Neural progenitor cell (in vitro differentiated cells): ENCODE measurements around the gene RAMACL. TPM values are rescaled to one million over a fixed set of nuclear protein-coding genes. Genes with fewer than 3 reads are reported as not detected.
A peak's percentile ranks its signal among the peaks of the same experiment; 100 is the strongest.

Experiments
- DNase-seq: peaks from one replicate; pipeline ENCODE4 v3.0.0-alpha.2; 2016; ENCODE audit warnings: low spot score
- H2AFZ ChIP-seq: fragments of 200-600 bp; sonication (generic); replicated peaks from 2 replicates; pipeline ENCODE4 v1.6.1; 2016; ENCODE audit warnings: antibody characterized with exemption
- H3F3A ChIP-seq: fragments of 200-600 bp; sonication (generic); 2 replicates; pipeline ENCODE4 v1.6.1; 2016; ENCODE audit warnings: antibody characterized with exemption, low read depth
- H3K27ac ChIP-seq: fragments of 200-600 bp; sonication (generic); 2 replicates; pipeline ENCODE4 v1.5.1; 2016; ENCODE audit warnings: mild to moderate bottlenecking
- H3K27me3 ChIP-seq: fragments of 200-600 bp; sonication (generic); 2 replicates; pipeline ENCODE4 v1.6.1; 2016; ENCODE audit warnings: mild to moderate bottlenecking, moderate library complexity
- H3K36me3 ChIP-seq: fragments of 200-600 bp; sonication (generic); 2 replicates; pipeline ENCODE4 v1.5.1; 2016
- H3K4me1 ChIP-seq: fragments of 200-600 bp; sonication (generic); 2 replicates; pipeline ENCODE4 v1.6.1; 2016; ENCODE audit warnings: mixed run types
- H3K4me2 ChIP-seq: fragments of 200-600 bp; sonication (generic); 2 replicates; pipeline ENCODE4 v1.6.1; 2016
- H3K4me3 ChIP-seq: fragments of 200-600 bp; sonication (generic); 2 replicates; pipeline ENCODE4 v1.5.1; 2016
- H3K79me2 ChIP-seq: fragments of 200-600 bp; sonication (generic); 2 replicates; pipeline ENCODE4 v1.6.1; 2016; ENCODE audit warnings: low read depth
- H3K9ac ChIP-seq: fragments of 200-600 bp; sonication (generic); 2 replicates; pipeline ENCODE4 v1.6.1; 2016
- H3K9me3 ChIP-seq: fragments of 200-600 bp; sonication (generic); 2 replicates; pipeline ENCODE4 v1.5.1; 2016; ENCODE audit warnings: low read depth
- H4K20me1 ChIP-seq: fragments of 200-600 bp; sonication (generic); 2 replicates; pipeline ENCODE4 v1.6.1; 2016; ENCODE audit warnings: low read depth
- H3K27ac Mint-ChIP-seq: 3 replicates; pipeline ENCODE4 v1.8.0; 2021; ENCODE audit warnings: mixed read lengths
- H3K27me3 Mint-ChIP-seq: 2 replicates; pipeline ENCODE4 v1.8.0; 2022; ENCODE audit warnings: low read depth, mild to moderate bottlenecking, inconsistent platforms, moderate library complexity, mixed read lengths; ENCODE audit not compliant: insufficient read depth
- H3K36me3 Mint-ChIP-seq: 3 replicates; pipeline ENCODE4 v1.8.0; 2021; ENCODE audit warnings: mixed read lengths
- H3K4me1 Mint-ChIP-seq: 3 replicates; pipeline ENCODE4 v1.8.0; 2021; ENCODE audit warnings: mixed read lengths
- H3K4me3 Mint-ChIP-seq: 3 replicates; pipeline ENCODE4 v1.8.0; 2021; ENCODE audit warnings: mild to moderate bottlenecking, moderate library complexity, mixed read lengths
- H3K9me3 Mint-ChIP-seq: 3 replicates; pipeline ENCODE4 v1.8.0; 2020; ENCODE audit warnings: mixed read lengths
- CTCF ChIP-seq: fragments of 200-600 bp; sonication (generic); IDR thresholded peaks from 2 replicates; pipeline ENCODE4 v1.5.1; 2017; ENCODE audit warnings: antibody characterized with exemption, mild to moderate bottlenecking
- EZH2 ChIP-seq: fragments of 200-600 bp; sonication (generic); IDR thresholded peaks from 2 replicates; pipeline ENCODE4 v1.6.1; 2017; ENCODE audit warnings: antibody characterized with exemption, mild to moderate bottlenecking, moderate library complexity
- EZH2phosphoT487 ChIP-seq: fragments of 200-600 bp; sonication (generic); IDR thresholded peaks from 2 replicates; pipeline ENCODE4 v1.6.1; 2017; ENCODE audit warnings: antibody characterized with exemption
- total RNA-seq: library from RNA; depleted of rRNA; stranded (reverse); fragments of >200 nt; gene quantifications from 2 replicates; pipeline ENCODE4 v1.2.3, GENCODE V29; 2015; ENCODE audit warnings: low replicate concordance

RAMACL gene
- total RNA-seq, 1 donor from 2014 or later, result 0.19 TPM

GRCh38 chr6:166587631-166588413, 1.3 kb upstream of the RAMACL start:
- TF ChIP-seq CTCF (no peak), EZH2 (no peak), EZH2phosphoT487 (no peak)
- no peaks in the 10 kb centered on the region for H3F3A ChIP-seq
- no peak overlapping the region for H2AFZ ChIP-seq
- DNase-seq, result peak; percentile 15
- peaks cover 11% of the 10 kb centered on the region for H3K79me2 ChIP-seq
- no peaks in the 10 kb centered on the region for H3K27me3 ChIP-seq
- peaks cover 47% of the 10 kb centered on the region for H3K4me1 Mint-ChIP-seq
- peaks cover 13% of the 10 kb centered on the region for H4K20me1 ChIP-seq
- H3K9me3 Mint-ChIP-seq, result no peaks in the 10 kb centered on the region
- no peak overlapping the region for H3K9ac ChIP-seq
- H3K4me2 ChIP-seq, result no peak overlapping the region
- H3K27ac Mint-ChIP-seq, result no peak overlapping the region
- H3K27me3 Mint-ChIP-seq, result peaks cover 2% of the 10 kb centered on the region
- H3K36me3 Mint-ChIP-seq, result peaks cover 4% of the 10 kb centered on the region
- no peak overlapping the region for H3K4me3 Mint-ChIP-seq
- no peak overlapping the region for H3K27ac ChIP-seq
- H3K9me3 ChIP-seq, result no peaks in the 10 kb centered on the region
- no peak overlapping the region for H3K4me3 ChIP-seq
- no peaks in the 10 kb centered on the region for H3K36me3 ChIP-seq
- H3K4me1 ChIP-seq, result peaks cover 14% of the 10 kb centered on the region

GRCh38 chr6:166584853-166585429, 1.5 kb downstream of the RAMACL start:
- Mint-ChIP-seq H3K4me1 (peaks cover 39% of the 10 kb centered on the region), H3K9me3 (no peaks in the 10 kb centered on the region), H3K27ac (no peak overlapping the region), H3K4me3 (no peak overlapping the region), H3K36me3 (peaks cover 4% of the 10 kb centered on the region), H3K27me3 (peaks cover 2% of the 10 kb centered on the region)
- no peak overlapping the region for H3K27ac ChIP-seq
- H4K20me1 ChIP-seq, result peaks cover 13% of the 10 kb centered on the region
- H3K4me1 ChIP-seq, result peaks cover 14% of the 10 kb centered on the region
- TF ChIP-seq CTCF (no peak), EZH2 (no peak), EZH2phosphoT487 (no peak)
- H2AFZ ChIP-seq, result no peak overlapping the region
- no peaks in the 10 kb centered on the region for H3K36me3 ChIP-seq
- H3K4me2 ChIP-seq, result no peak overlapping the region
- H3K79me2 ChIP-seq, result peaks cover 11% of the 10 kb centered on the region
- no peaks in the 10 kb centered on the region for H3K9me3 ChIP-seq
- no peak for DNase-seq
- H3K27me3 ChIP-seq, result no peaks in the 10 kb centered on the region
- H3F3A ChIP-seq, result no peaks in the 10 kb centered on the region
- H3K9ac ChIP-seq, result no peak overlapping the region
- H3K4me3 ChIP-seq, result no peak overlapping the region

GRCh38 chr6:166584155-166584554, 2.3 kb downstream of the RAMACL start:
- no peak overlapping the region for H2AFZ ChIP-seq
- H3K4me3 ChIP-seq, result no peak overlapping the region
- H3K79me2 ChIP-seq, result peaks cover 11% of the 10 kb centered on the region
- Mint-ChIP-seq H3K4me1 (peaks cover 32% of the 10 kb centered on the region), H3K36me3 (peaks cover 4% of the 10 kb centered on the region), H3K4me3 (no peak overlapping the region), H3K9me3 (no peaks in the 10 kb centered on the region), H3K27ac (no peak overlapping the region), H3K27me3 (peaks cover 2% of the 10 kb centered on the region)
- H3K27ac ChIP-seq, result no peak overlapping the region
- no peaks in the 10 kb centered on the region for H3K27me3 ChIP-seq
- peaks cover 13% of the 10 kb centered on the region for H3K4me1 ChIP-seq
- no peaks in the 10 kb centered on the region for H3F3A ChIP-seq
- no peak overlapping the region for H3K9ac ChIP-seq
- no peak for DNase-seq
- H3K36me3 ChIP-seq, result no peaks in the 10 kb centered on the region
- peaks cover 13% of the 10 kb centered on the region for H4K20me1 ChIP-seq
- H3K9me3 ChIP-seq, result no peaks in the 10 kb centered on the region
- TF ChIP-seq EZH2phosphoT487, result no peak
- no peak for TF ChIP-seq EZH2
- no peak for TF ChIP-seq CTCF
- H3K4me2 ChIP-seq, result no peak overlapping the region
